HG03521 (cell line): ENCODE measurements around the gene WDFY3.

Experiments
- ATAC-seq: cut with Tn5 transposase; IDR thresholded peaks from one replicate; pipeline ENCODE4 v1.9.1; 2021; ENCODE audit warnings: mild to moderate bottlenecking, moderate library complexity; ENCODE audit not compliant: unreplicated experiment

WDFY3 gene, protein sequence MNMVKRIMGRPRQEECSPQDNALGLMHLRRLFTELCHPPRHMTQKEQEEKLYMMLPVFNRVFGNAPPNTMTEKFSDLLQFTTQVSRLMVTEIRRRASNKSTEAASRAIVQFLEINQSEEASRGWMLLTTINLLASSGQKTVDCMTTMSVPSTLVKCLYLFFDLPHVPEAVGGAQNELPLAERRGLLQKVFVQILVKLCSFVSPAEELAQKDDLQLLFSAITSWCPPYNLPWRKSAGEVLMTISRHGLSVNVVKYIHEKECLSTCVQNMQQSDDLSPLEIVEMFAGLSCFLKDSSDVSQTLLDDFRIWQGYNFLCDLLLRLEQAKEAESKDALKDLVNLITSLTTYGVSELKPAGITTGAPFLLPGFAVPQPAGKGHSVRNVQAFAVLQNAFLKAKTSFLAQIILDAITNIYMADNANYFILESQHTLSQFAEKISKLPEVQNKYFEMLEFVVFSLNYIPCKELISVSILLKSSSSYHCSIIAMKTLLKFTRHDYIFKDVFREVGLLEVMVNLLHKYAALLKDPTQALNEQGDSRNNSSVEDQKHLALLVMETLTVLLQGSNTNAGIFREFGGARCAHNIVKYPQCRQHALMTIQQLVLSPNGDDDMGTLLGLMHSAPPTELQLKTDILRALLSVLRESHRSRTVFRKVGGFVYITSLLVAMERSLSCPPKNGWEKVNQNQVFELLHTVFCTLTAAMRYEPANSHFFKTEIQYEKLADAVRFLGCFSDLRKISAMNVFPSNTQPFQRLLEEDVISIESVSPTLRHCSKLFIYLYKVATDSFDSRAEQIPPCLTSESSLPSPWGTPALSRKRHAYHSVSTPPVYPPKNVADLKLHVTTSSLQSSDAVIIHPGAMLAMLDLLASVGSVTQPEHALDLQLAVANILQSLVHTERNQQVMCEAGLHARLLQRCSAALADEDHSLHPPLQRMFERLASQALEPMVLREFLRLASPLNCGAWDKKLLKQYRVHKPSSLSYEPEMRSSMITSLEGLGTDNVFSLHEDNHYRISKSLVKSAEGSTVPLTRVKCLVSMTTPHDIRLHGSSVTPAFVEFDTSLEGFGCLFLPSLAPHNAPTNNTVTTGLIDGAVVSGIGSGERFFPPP (N-terminal part only)

DNA sequence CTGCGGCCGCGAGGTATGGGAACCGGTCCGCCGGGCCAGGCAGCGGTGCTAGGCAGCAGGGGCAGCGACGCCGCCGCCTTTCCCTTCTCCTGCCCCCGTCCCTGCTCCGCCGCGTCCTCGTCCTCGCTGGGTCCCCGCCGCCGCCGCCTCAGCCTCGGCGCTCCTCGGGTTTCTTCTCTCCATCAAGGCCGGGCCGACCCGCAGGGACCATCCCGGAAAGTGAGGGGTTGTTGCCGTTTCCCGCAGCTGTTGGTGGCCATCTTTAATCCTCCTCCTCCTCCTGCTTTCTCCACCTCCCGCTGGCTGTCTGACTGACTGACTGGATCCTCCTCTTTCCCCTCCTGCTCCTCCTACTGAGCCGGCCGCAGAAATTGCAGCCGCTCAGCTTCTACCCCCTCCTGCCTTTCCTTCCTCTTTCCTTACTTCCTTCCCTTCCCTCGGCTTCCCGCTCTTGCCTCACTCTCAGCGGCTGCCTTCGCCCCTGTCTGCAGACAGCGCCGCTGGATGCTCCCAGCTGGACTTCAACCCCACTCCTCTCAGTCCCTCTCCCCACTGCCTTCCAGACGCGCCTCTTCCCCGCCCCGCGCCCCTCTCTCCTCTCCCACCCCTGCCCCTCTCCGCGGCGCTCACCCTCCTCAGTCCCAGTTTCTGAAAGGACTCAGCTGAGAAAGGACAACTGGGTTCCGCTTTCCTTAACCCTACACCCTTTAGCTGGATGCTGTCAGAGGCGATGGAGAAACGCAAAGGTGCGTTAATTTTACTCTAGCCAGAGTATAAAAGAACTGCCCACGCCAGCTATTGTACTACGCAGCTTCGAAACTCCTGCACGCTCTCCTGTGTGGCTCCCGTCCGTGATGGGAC is at the start of gene WDFY3:
TSS of gene WDFY3 (minus strand) at position 309 of the 861 bp plus-strand sequence. CDS start 106,099 bp downstream, outside the sequence.
- ATAC-seq = peak; percentile 40

DNA sequence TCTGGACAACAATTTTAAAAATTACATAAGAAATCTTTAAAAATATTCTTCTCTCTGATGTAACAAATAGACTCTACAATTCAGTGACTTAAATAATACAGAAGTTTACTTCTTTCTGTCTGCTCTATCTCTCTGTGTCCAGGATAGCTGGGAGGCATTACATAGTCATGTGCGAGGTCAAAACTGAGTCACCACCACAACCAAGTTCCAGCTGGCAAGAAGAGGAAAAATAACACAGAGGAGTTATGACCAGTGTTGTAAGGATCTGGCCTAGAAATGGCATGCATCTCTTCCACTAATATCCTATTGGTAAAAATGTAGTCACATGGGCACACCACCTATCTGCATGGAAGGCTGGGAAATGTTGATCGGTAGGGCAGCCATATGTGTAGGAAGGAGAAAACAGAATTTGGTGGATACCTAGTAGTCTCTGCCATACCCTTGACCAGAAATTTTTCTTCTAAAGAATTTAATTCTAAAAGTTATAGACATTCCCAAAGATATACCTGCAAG is 39.4 kb upstream of the WDFY3 start:
- no peak for ATAC-seq

DNA sequence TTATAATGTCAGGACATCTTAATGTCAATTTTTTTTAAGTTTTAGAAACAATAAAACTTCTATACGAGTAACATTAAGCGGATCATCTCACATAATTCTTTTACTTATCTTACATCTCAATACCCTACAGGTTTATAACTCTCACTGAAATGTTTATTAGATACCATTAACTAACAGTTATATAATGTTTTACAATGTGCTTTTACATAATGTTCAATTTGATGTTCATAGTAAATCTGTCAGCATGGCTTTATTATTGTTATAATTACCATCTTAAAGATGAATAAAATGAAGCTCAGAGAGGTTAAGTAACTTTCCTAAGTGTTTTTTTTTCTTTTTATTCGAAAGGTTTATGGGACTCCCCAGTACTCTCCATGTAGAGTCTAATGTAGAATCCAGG is 33.9 kb upstream of the WDFY3 start:
- no peak for ATAC-seq

DNA sequence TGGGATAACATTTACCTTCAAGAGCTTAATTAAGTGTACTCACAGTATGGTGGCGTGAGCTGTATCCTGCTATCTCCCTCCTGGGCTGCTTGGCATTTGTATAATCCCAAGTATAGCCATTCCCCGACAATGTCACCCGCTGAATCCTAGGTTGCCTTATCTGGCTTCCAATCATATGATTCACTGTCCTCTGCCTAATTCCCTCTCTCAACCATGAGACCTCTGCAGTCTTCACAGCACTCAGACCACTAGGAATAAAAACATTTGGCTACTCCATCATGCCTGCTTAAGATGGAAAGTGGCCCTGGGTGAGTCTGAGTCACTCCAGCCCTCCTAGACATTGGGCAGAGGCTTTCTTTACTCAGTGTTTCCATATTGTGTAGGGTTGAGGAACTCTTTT is 28.9 kb upstream of the WDFY3 start:
- ATAC-seq = no peak

DNA sequence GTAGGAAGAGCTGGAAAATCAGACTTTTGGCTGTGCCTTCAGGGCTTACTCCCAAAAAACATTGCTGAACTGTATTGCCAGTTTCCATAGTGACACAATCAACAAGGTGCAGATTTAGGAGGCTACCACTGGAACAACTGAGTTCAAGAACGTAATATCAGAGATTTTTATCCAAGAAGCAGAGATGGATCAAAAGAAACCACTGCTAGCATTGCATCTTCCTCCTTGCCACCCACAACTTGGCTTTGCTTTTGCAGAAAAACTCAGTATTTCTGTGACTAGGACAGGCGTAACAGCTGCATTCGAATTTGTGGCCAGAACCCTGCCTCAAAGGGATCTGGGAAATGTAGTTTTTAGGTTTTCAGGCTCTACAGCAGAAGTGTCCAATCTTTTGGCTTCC is 27.8 kb upstream of the WDFY3 start:
- no peak for ATAC-seq

DNA sequence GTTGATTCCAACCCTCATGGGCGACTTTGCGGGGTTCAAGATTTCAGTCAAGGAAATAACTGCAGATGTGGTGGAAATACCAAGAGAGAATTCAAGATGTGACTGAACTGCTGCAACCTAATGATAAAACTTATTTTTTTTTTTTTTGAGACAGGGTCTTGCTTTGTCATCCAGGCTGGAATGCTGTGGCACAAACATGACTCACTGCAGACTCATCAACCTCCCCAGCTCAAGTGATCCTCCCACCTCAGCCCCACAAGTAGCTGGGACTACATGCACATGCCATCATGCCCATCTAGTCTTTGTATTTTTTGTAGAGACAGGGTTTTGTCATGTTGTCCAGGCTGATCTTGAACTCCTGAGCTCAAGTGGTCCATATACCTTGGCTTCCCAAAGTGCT is 19.5 kb upstream of the WDFY3 start:
- ATAC-seq = no peak

DNA sequence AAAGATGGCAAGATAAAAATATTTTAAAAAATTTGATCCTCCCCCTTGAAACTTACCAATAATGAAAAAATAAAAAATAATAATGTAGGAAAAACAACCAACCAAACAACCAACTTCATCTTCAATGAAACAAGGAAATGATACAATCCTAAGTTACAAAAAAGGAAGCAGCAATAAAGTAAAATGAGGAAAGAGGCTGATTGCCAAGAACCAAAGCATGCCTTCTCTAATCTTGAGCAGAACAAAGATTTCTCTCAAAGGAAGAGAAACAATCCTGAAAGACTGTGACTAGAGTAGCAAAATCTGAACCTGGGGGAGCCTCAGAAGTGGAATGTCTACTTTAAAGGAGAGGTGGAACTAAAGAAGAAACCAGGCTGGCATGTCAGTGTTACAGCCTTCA is 10.9 kb upstream of the WDFY3 start:
- ATAC-seq = no peak

DNA sequence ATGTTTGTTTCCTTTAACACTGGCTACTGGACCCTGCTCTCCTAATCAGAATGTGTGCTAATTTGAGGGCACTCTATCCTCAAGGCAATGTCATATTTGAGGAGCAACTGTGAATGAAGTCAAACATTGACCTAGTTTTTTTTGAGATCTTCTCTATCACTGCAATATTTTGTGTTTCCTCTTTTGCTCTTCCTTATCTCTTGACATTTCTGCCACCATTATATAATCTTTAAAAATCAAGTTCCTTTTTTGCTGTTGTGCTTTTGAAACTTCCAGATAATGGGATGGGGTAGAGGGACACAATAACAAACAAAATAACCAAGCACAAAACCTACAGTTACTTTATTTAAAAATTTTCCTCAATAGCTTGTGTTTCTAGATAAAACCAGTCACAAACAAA is 7.4 kb upstream of the WDFY3 start:
- no peak for ATAC-seq

DNA sequence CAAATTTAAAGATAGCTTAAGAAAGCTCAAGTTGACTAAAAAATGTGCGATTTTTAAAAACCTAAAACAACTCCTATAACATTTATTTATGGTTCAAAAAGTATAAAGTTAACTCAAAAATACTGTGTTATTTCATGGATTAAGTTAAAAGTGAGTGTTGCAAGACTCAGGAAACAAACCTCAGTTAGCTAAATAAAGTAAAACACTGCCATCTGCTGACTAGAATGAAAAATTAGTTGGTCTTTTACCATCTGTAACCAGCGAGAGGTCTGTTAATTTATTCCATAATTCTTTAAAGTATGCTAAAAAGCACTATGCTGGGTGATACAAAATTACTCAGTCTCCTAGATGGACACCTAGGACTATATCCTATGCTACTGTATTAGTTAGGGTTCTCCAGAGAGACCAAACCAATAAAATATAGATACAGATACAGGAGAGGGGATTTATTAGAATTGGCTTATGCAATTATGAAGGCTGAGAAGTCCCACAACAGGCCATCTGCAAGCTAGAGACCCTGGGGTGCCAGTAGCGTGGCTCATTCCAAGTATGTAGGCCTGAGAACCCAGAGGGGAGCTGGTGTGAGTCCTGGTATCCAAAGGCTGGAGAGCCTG is 4.9 kb upstream of the WDFY3 start:
- no peak for ATAC-seq

DNA sequence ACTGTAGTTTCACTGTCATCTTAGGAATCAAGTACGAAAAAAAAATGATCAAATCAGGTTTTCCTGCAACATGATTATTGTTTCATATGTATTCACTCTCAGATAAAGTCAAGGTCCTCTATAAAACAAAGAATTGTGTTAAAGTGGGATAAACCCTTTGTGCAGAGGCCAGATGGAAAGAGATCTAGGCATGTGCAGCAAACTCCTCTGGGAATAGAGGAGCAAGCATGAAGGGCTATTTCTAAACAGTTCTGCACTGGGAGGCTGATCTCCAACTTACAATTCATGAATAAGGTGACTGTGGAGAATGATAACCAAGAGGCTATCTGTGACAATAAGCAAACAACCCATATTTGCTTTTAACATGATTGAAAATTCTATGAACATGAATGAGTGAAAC is 2.4 kb upstream of the WDFY3 start:
- ATAC-seq = no peak

DNA sequence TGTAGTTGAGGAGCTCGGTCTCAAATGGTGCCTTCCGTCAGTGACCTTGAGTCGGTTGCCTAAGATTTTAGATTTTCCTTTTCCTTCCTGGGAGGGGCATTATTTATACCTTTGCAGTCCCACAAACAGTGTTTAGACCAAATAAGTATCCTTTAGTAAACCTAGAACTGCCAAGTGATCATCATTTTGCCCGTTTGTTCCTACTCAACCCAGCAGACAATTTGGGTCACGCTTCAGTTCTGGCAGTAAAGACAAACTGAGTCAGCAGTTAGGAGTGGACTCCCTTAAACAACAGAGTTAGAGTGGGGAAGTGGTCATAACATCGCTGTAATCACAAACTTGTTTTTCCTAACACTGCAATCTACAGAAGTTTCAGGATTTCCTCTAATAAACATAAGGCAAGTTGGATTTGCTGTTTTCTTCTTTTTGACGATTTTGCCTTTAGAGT is 777 bp upstream of the WDFY3 start:
- no peak for ATAC-seq

DNA sequence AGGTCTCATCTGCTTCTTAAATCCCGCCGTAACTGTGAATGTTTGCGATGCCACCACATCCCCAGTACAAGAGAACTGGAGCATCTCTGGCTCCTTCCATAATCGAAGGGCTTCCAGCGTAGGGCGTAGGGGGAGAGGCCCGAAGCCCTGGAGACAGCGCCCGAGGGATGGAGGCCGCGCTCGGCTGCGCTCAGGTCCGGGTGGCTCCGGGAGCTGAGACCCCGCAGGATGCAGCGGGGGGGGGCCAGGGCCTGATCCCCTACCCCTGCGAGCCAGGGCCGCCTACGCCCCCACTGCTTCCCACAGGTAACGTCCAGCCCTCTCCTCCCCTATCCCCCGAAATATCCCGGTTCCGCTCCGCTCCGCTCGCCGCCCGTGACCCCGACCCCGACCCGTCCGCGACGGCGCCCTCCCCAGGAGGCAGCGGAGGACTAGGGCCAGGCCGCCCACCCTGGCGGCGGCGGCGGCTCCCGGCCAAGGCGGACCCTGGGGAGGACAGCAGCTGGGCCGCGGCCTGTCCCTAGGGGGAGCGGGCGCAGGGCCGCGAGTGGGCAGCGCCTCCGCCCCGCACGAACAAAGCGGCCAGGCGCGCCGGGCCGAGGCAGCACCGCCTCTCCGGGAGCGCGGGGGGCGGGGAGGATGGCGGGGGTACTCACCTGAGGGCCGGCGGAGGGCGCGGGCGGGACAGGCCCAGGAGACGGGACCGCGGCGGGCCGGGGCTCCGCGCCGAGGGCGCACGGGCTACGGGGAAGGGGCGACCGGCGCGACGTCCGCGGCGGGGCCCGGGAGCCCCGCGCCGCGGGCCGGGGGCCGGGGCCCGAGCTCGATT is 723 bp downstream of the WDFY3 start:
- peak; percentile 23 for ATAC-seq

DNA sequence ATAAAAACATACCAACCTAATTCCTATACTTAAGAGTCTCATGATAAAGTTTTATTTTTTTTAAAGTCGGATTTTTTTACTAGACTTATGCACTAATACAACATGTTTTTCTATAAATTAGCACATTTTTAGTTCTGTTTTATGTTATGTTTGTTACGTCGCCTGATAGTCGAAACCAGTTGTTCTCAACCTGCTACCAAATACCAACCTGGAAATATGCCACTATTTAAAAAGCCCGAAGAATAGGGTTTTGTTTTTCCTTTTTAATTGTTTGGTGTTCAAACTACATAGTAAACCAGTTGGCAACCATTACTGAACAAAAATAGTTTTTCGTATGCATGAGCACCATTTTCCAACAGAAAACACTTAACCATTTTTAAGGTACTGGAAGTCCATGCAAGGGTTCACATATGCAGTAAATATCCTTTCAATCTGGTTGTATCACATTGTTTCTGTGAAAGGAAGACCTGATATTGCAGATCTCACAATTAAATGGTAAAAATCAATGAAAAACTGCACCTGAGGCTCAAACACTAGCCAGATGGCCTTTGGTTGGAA is 1.4 kb downstream of the WDFY3 start:
- no peak for ATAC-seq

DNA sequence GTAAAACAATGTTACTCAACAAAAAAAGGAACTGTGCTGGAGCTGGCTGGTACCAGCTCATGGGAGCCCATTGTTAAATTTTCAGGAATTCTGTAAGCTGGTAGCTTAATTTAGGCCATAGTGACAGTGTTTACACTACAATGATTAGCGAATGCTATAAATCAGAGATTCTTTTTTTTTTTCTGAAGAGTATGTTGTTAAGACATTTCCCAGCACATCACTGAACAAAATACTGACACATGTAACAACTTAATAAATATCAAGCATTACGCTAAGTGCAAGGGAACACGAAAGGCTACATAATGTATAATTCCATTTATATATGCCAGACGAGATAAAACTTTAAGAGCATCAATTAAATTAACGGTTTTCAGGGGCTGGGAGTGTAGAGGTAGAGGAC is 4.4 kb downstream of the WDFY3 start:
- ATAC-seq = no peak

DNA sequence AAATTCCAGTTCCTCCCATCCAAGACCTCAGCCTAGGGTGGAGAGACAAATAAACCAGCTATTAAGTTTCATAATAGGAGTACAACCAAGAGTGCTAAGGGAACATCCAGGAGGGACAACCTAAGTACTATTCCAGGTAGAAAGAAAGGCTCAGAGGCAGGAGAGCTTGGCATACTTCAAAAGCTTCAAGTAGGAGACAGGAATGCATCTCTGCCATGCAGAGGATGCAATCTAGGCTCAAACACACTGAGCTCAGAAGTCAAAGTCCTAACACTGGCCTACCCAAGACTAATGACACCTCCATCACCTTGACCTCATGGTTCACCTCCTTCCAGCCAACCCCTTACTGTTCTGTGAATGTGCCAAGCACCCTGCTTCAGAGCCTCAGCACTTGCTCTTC is 8.1 kb downstream of the WDFY3 start:
- no peak for ATAC-seq

DNA sequence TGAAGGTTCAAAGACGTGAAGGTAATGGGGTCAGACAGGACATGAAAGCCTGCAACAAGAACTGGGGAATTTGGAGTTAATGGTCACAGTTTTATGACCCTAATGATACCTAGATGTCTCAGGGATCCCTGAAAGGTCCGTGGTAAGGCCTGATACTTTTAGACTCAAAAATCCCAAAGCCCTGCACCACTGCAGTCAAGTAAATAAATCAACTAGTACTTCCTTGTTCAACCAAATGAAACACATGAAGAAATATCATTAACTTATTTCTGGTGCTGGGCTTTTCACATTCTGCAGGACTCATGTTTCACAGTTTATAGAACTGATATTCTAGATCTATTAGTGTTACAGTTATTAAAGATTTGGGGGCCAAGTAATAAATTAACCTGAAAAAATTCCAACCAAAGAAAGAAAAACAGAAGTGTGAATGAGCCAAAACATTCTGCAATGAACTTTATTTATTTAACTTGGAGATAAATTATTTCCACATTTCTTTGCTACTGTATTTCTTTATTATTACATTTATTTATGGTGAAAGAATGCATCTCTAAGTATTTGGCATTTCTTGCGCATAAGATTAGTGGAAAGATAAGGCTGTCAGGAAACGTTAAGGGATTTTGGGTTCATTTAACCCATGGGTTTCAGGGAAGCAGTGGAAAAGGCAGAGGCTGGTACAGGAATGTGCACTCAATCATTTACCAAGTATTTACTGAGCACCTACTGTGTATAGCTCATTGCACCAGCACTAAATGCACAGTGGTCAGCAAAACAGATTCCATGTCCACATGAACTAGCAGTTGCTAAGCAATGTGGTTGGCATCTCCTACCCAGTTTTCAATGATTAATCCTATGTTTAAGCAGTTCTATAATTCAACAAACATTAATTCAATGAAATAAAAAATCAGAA is 8.7 kb downstream of the WDFY3 start:
- ATAC-seq = no peak

DNA sequence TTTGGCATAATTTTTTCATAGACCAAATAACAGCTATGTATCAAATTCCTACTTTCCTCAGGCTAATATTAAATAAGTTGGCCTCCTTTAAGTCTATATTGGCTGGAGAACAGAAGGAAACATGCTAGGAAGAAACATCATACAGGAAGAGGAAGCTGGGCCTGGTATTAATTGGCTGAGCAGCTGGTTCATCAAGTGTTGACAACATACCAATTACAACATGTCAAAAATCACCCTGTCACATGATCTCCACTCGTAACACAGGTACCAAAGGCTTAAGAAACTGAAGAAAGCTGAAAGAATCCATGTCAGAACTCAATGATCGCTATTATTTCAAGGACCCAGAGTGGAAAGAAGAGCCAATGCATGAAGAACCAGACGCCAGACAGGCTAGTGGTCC is 10.5 kb downstream of the WDFY3 start:
- no peak for ATAC-seq
